COLO668 (cell line): ENCODE measurements around the gene IRF8.

Source experiments
- DNase-seq: peaks from one replicate; lab custom pipeline; 2025; ENCODE audit not compliant: unreplicated experiment; lab: John Stamatoyannopoulos, UW

The IRF8 gene

GRCh38 chr16:85955566-85955965 lies 56.6 kb downstream of the IRF8 start:
- DNase-seq: no peak

- DNase-seq: no peak
Measured at GRCh38 chr16:85956426-85956825, 57.5 kb downstream of the IRF8 start.

- DNase-seq: no peak
Measured at GRCh38 chr16:85958731-85959130, 59.8 kb downstream of the IRF8 start.

- no peak for DNase-seq
Measured at GRCh38 chr16:85959686-85960085, 60.7 kb downstream of the IRF8 start.

- DNase-seq: no peak
Measured at GRCh38 chr16:85960486-85961046, 61.6 kb downstream of the IRF8 start.

GRCh38 chr16:85961988-85962915 lies 63.3 kb downstream of the IRF8 start:
- DNase-seq: no peak

GRCh38 chr16:85963753-85964285 lies 64.9 kb downstream of the IRF8 start:
- DNase-seq: no peak

GRCh38 chr16:85965125-85965524 lies 66.2 kb downstream of the IRF8 start:
- DNase-seq: no peak

- DNase-seq: no peak
Measured at GRCh38 chr16:85967111-85967510, 68.1 kb downstream of the IRF8 start.

GRCh38 chr16:85968041-85968920 lies 69.3 kb downstream of the IRF8 start:
- DNase-seq: no peak

- DNase-seq: no peak
Measured at GRCh38 chr16:85969159-85969558, 70.2 kb downstream of the IRF8 start.

GRCh38 chr16:85969591-85969990 lies 70.6 kb downstream of the IRF8 start:
- no peak for DNase-seq

GRCh38 chr16:85970016-85970733 lies 71.2 kb downstream of the IRF8 start:
- no peak for DNase-seq

- DNase-seq: no peak
Measured at GRCh38 chr16:85970738-85971137, 71.8 kb downstream of the IRF8 start.
